ENCODE data around the gene TMED6.

DNA sequence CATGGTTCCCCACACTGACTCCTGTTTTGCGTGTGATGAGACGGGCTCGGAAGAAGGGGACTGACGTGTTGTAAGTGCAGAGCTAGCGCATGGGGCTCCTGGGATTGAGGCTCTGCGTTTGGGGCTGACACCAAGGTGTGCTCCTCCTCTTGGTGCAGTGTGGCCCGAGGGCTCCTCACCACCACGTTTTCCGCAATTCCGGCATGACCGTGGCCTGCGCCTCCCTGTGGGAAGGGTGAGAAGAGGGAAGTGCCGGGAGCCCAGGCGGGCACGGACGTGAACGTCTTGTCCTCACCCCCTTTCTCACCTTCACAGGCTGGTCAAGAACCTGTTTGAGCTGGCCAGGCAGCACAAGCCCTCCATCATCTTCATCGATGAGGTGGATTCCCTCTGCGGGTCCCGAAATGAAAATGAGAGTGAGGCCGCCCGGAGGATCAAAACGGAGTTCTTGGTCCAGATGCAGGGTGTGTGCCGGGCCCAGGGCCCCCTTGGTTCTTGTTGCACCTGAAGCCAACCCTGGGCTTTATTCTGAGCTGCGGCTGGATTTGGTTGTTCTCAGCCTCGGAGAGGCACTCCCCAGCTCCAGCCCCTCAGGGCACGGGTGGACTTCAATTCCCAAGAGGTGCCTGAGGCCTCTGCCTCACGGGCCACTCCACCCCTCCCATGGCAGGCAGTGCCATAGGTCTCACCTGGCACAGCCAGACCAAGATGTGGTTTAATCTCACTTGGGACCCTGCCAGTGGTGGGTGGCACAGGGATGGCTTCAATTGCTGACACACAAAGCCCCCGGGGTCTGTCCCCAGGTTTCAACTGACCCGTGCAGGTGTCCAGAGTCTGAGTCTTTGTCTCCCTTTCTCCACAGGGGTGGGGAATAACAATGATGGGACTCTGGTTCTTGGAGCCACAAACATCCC, 31.5 kb downstream of the TMED6 start:
- TF ChIP-seq, protein P1, sequence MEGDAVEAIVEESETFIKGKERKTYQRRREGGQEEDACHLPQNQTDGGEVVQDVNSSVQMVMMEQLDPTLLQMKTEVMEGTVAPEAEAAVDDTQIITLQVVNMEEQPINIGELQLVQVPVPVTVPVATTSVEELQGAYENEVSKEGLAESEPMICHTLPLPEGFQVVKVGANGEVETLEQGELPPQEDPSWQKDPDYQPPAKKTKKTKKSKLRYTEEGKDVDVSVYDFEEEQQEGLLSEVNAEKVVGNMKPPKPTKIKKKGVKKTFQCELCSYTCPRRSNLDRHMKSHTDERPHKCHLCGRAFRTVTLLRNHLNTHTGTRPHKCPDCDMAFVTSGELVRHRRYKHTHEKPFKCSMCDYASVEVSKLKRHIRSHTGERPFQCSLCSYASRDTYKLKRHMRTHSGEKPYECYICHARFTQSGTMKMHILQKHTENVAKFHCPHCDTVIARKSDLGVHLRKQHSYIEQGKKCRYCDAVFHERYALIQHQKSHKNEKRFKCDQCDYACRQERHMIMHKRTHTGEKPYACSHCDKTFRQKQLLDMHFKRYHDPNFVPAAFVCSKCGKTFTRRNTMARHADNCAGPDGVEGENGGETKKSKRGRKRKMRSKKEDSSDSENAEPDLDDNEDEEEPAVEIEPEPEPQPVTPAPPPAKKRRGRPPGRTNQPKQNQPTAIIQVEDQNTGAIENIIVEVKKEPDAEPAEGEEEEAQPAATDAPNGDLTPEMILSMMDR (IDR thresholded peaks at IDR 0.05; ENCODE audit: low read depth, low read length, poor library complexity, severe bottlenecking): no peak
- no peak for TF ChIP-seq EZH2phosphoT487 (IDR thresholded peaks at IDR 0.05; ENCODE audit: borderline replicate concordance, low read length)

All from DOHH2 (cell line).